GM12878 (cell line): Measurements from ENCODE around the gene GSC2. TPM values are rescaled to one million over a fixed set of nuclear protein-coding genes. Genes with fewer than 3 reads are reported as not detected.

Experiments used
- ATAC-seq: fragments of 200-7000 bp; cut with Tn5 transposase; 3 replicates; pipeline ENCODE4 v1.9.1; 2020; ENCODE audit warnings: mild to moderate bottlenecking, moderate library complexity
- BruUV-seq: library from RNA; stranded (reverse); fragments of 400-500 nt; replicated peaks from 2 replicates; lab custom pipeline; 2021; lab: Mats Ljungman, UMichigan
- CTCF ChIA-PET: fragments of 300-600 bp; sonication (Branson Sonifier 250); formaldehyde crosslinking; extraction: SDS; loops from one replicate; lab custom pipeline; 2021; ENCODE audit warnings: inconsistent platforms; lab: Yijun Ruan, JAX
- POLR2A ChIA-PET: fragments of 350-600 bp; formaldehyde crosslinking; extraction: SDS; loops from one replicate; lab custom pipeline; 2021; ENCODE audit warnings: inconsistent platforms; lab: Charles Lee
- RAD21 ChIA-PET: fragments of 300-600 bp; sonication (Branson Sonifier 250); formaldehyde crosslinking; loops from one replicate; lab custom pipeline; 2023; ENCODE audit warnings: antibody characterized with exemption; ENCODE audit not compliant: unreplicated experiment; lab: Charles Lee
- SMC1A ChIA-PET: fragments of 300-600 bp; sonication (Branson Sonifier 250); formaldehyde crosslinking; loops from one replicate; lab custom pipeline; 2023; ENCODE audit not compliant: unreplicated experiment, uncharacterized antibody; lab: Charles Lee
- DNase-seq: peaks from one replicate; pipeline ENCODE4 v3.0.0-alpha.2; 2011; ENCODE audit warnings: low read depth, low spot score
- FAIRE-seq: peaks from 3 replicates; lab custom pipeline; 2011; peaks lifted over from hg19 to GRCh38; lab: Jason Lieb, UNC
- H2AFZ ChIP-seq: 2 replicates; pipeline ENCODE4 v1.6.0; 2011; ENCODE audit warnings: low read depth, low read length, control low read depth; ENCODE audit not compliant: control insufficient read depth
- H3K27ac ChIP-seq: 2 replicates; pipeline ENCODE4 v1.5.1; 2011; ENCODE audit warnings: control low read depth; ENCODE audit not compliant: control insufficient read depth, insufficient read depth
- H3K27me3 ChIP-seq, 2 experiments: replicated peaks in 1 of 2; 2 replicates each; pipeline versions ENCODE4 v1.6.0 to v1.6.1; 2011; ENCODE audit warnings: low read length in 1 of 2; ENCODE audit not compliant: control insufficient read depth in 2 of 2, insufficient read depth in 2 of 2
- H3K36me3 ChIP-seq, 2 experiments: 2 replicates each; pipeline ENCODE4 v1.5.1; 2011; ENCODE audit warnings: low read length in 1 of 2; ENCODE audit not compliant: control insufficient read depth in 2 of 2, insufficient read depth in 2 of 2
- H3K4me1 ChIP-seq: 2 replicates; pipeline ENCODE4 v1.6.1; 2011; ENCODE audit warnings: mild to moderate bottlenecking, low read length, moderate library complexity, mixed read lengths; ENCODE audit not compliant: control insufficient read depth, insufficient read depth
- H3K4me2 ChIP-seq: 2 replicates; pipeline ENCODE4 v1.6.0; 2011; ENCODE audit warnings: control low read depth; ENCODE audit not compliant: control insufficient read depth, insufficient read depth
- H3K4me3 ChIP-seq: fragments of 200-600 bp; sonication (generic); 2 replicates; pipeline ENCODE4 v1.5.1; 2016
- H3K79me2 ChIP-seq: 2 replicates; pipeline ENCODE4 v1.6.0; 2011; ENCODE audit warnings: low read length; ENCODE audit not compliant: control insufficient read depth, insufficient read depth
- H3K9ac ChIP-seq: 2 replicates; pipeline ENCODE4 v1.8.0; 2011; ENCODE audit warnings: low read length, control low read depth, mixed read lengths; ENCODE audit not compliant: control insufficient read depth, insufficient read depth
- H3K9me3 ChIP-seq: replicated peaks from 3 replicates; pipeline ENCODE4 v1.5.1; 2011; ENCODE audit warnings: mild to moderate bottlenecking, low read length; ENCODE audit not compliant: control insufficient read depth, insufficient read depth
- H4K20me1 ChIP-seq: 2 replicates; pipeline ENCODE4 v1.6.0; 2011; ENCODE audit not compliant: control insufficient read depth, insufficient read depth
- IKZF1 ChIP-seq: fragments of 450-650 bp; conservative IDR thresholded peaks from 2 replicates; pipeline ENCODE4 v1.6.1; 2017; ENCODE audit warnings: antibody characterized with exemption, mild to moderate bottlenecking
- IRF5 ChIP-seq: fragments of 450-650 bp; IDR thresholded peaks from 2 replicates; pipeline ENCODE4 v1.6.1; 2017; ENCODE audit warnings: borderline replicate concordance
- SIN3A ChIP-seq: IDR thresholded peaks from 2 replicates; pipeline ENCODE4 v1.6.1; 2012; ENCODE audit warnings: low read depth, low read length, improper control_type of control experiment
- SMC3 ChIP-seq: IDR thresholded peaks from 2 replicates; pipeline ENCODE4 v1.6.1; 2011; ENCODE audit warnings: low read length, improper control_type of control experiment, borderline replicate concordance
- TCF12 ChIP-seq: IDR thresholded peaks from 2 replicates; pipeline ENCODE4 v1.6.1; 2011; ENCODE audit warnings: low read depth, mild to moderate bottlenecking, low read length
- ZBED1 ChIP-seq: IDR thresholded peaks from 2 replicates; pipeline ENCODE4 v1.6.1; 2016; ENCODE audit warnings: borderline replicate concordance
- WGBS: methylation state at CpG from one replicate; pipeline ENCODE4 v1.1.6; 2016; ENCODE audit warnings: low lambda C conversion rate; ENCODE audit not compliant: insufficient replicate concordance, insufficient coverage; ENCODE audit errors: missing lambda C conversion rate; 5-methylcytosine and 5-hydroxymethylcytosine counted together
- in situ Hi-C: fragments of 300-500 bp; cut with MboI; formaldehyde crosslinking; loops from 9 replicates; pipeline ENCODE4 v1.14.3; 2018; ENCODE audit warnings: mixed read lengths
- intact Hi-C: fragments of 100-400 bp; cut with micrococcal nuclease; formaldehyde crosslinking; loops from one replicate; pipeline ENCODE4 v1.14.2; 2022; ENCODE audit not compliant: unreplicated experiment
- polyA plus RNA-seq, 11 experiments: library from polyadenylated mRNA; depleted of rRNA in 4 of 11; unstranded in 6 of 11; stranded (reverse) in 5 of 11; fragments of >200 nt; fragmentation: Nextera tagmentation in 4 of 11; fragmentation: Illumina TruSeq in 1 of 11; extraction: Ambion mirVana in 4 of 11; extraction: Trizol in 1 of 11; gene quantifications; 1 replicate in 1 of 11; 2 replicates in 10 of 11; pipeline versions ENCODE4 v1.2.1 to v1.2.3, GENCODE V29; 2011 to 2016; ENCODE audit warnings: inconsistent platforms in 2 of 11, missing spikeins in 2 of 11, low read depth in 1 of 11
- total RNA-seq, 4 experiments: library from RNA; depleted of rRNA in 3 of 4; stranded (reverse); fragments of >200 nt in 3 of 4; fragmentation: Illumina TruSeq in 1 of 4; extraction: Trizol in 1 of 4; gene quantifications; 2 replicates each; pipeline versions ENCODE4 v1.2.1 to v1.2.3, GENCODE V29; 2013 to 2021
- TF ChIP-seq, protein P1 (sequence below): fragments of 450-650 bp; IDR thresholded peaks from 2 replicates; pipeline ENCODE4 v1.6.1; 2017; ENCODE audit warnings: mild to moderate bottlenecking
- TF ChIP-seq, protein P2 (sequence below): fragments of 450-650 bp; formaldehyde crosslinking; IDR thresholded peaks from 2 replicates; pipeline ENCODE4 v1.4.0; 2022; ENCODE audit warnings: mild to moderate bottlenecking, moderate library complexity

The GSC2 gene
- total and polyA plus RNA-seq, 10 of the 15 experiments (the other 5 are each of a cell fraction or from before 2014, with no cell fraction given) = not detected

- in situ Hi-C loops = no loop called here
Observed at GRCh38 chr22:19130959-19131684, 19.0 kb downstream of the GSC2 start, which contains the start of gene TSSK2. Gene TSSK2 (plus strand): TSS chr22:19131308. CDS start chr22:19131400, 92 bp downstream.

More at GRCh38 chr22:19130959-19131684, 19.0 kb downstream of the GSC2 start, which contains the start of gene TSSK2:
- POLR2A ChIA-PET = no interaction called here
- RAD21 ChIA-PET = no interaction called here
- peaks cover 0 to 7% of the 10 kb centered on the region in 2 experiments; a peak in 2 of 4 replicates for H3K36me3 ChIP-seq
- no peaks in the 10 kb centered on the region for H3K4me1 ChIP-seq
- H4K20me1 ChIP-seq = no peaks in the 10 kb centered on the region
- FAIRE-seq (no peak), DNase-seq (no peak), ATAC-seq (no peak)
- H3K79me2 ChIP-seq = no peaks in the 10 kb centered on the region
- no peak within 1 kb of the TSS for H2AFZ ChIP-seq
- intact Hi-C loops = no loop called here
- TF ChIP-seq TCF12 (no peak), SIN3A (no peak), ZBED1 (no peak), SMC3 (no peak), IKZF1 (no peak), IRF5 (no peak)
- TF ChIP-seq, protein P1, sequence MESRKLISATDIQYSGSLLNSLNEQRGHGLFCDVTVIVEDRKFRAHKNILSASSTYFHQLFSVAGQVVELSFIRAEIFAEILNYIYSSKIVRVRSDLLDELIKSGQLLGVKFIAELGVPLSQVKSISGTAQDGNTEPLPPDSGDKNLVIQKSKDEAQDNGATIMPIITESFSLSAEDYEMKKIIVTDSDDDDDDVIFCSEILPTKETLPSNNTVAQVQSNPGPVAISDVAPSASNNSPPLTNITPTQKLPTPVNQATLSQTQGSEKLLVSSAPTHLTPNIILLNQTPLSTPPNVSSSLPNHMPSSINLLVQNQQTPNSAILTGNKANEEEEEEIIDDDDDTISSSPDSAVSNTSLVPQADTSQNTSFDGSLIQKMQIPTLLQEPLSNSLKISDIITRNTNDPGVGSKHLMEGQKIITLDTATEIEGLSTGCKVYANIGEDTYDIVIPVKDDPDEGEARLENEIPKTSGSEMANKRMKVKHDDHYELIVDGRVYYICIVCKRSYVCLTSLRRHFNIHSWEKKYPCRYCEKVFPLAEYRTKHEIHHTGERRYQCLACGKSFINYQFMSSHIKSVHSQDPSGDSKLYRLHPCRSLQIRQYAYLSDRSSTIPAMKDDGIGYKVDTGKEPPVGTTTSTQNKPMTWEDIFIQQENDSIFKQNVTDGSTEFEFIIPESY = no peak
- TF ChIP-seq, protein P2, sequence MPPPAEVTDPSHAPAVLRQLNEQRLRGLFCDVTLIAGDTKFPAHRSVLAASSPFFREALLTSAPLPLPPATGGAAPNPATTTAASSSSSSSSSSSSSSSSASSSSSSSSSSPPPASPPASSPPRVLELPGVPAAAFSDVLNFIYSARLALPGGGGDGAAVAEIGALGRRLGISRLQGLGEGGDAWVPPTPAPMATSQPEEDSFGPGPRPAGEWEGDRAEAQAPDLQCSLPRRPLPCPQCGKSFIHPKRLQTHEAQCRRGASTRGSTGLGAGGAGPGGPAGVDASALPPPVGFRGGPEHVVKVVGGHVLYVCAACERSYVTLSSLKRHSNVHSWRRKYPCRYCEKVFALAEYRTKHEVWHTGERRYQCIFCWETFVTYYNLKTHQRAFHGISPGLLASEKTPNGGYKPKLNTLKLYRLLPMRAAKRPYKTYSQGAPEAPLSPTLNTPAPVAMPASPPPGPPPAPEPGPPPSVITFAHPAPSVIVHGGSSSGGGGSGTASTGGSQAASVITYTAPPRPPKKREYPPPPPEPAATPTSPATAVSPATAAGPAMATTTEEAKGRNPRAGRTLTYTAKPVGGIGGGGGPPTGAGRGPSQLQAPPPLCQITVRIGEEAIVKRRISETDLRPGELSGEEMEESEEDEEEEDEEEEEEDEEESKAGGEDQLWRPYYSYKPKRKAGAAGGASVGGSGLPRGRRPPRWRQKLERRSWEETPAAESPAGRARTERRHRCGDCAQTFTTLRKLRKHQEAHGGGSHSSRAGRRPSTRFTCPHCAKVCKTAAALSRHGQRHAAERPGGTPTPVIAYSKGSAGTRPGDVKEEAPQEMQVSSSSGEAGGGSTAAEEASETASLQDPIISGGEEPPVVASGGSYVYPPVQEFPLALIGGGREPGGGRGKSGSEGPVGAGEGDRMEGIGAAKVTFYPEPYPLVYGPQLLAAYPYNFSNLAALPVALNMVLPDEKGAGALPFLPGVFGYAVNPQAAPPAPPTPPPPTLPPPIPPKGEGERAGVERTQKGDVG (CRISPR knock-in tag) = no peak
- BruUV-seq = no TSS peak
- 96% methylated on average over 27 of the region's 27 CpGs for WGBS
- CTCF ChIA-PET = interaction anchor here (0.9 kb wide), 1 partner anchor 14 kb away, joined by 3 read pairs; the partner anchor contains the start of gene ESS2
- H3K4me2 ChIP-seq = no peak within 1 kb of the TSS
- no peak within 1 kb of the TSS for H3K4me3 ChIP-seq
- no peaks in the 10 kb centered on the region for H3K27me3 ChIP-seq
- no peak within 1 kb of the TSS for H3K9ac ChIP-seq
- no peak within 1 kb of the TSS for H3K27ac ChIP-seq
- H3K9me3 ChIP-seq = no peaks in the 10 kb centered on the region
- SMC1A ChIA-PET = no interaction called here
